WTC11 (cell line): Measurements from ENCODE around the gene ZNF670. TPM values are rescaled to one million over a fixed set of nuclear protein-coding genes. Genes with fewer than 3 reads are reported as not detected.
A peak's percentile ranks its signal among the peaks of the same experiment; 100 is the strongest.

Experiments used
- ATAC-seq: fragments of 200-7000 bp; cut with Tn5 transposase; 2 replicates; pipeline ENCODE4 v1.10.0; 2021; ENCODE audit warnings: mild to moderate bottlenecking, moderate library complexity
- CTCF ChIA-PET: fragments of 300-600 bp; sonication (Branson Sonifier 250); formaldehyde crosslinking; loops from one replicate; lab custom pipeline; 2021; ENCODE audit warnings: antibody characterized with exemption; lab: Charles Lee
- POLR2A ChIA-PET: fragments of 350-600 bp; sonication (Branson Sonifier 250); formaldehyde crosslinking; loops from one replicate; lab custom pipeline; 2021; ENCODE audit warnings: antibody characterized with exemption; lab: Charles Lee
- DNase-seq: peaks from one replicate; pipeline ENCODE4 v3.0.0; 2021; ENCODE audit warnings: low spot score
- H3K27ac Mint-ChIP-seq: 2 replicates; pipeline ENCODE4 v1.8.0; 2021; ENCODE audit warnings: mixed read lengths
- H3K27me3 Mint-ChIP-seq: 2 replicates; pipeline ENCODE4 v1.8.0; 2021; ENCODE audit warnings: low read depth, mild to moderate bottlenecking, moderate library complexity, mixed read lengths
- H3K36me3 Mint-ChIP-seq: 2 replicates; pipeline ENCODE4 v1.8.0; 2021; ENCODE audit warnings: mixed read lengths
- H3K4me1 Mint-ChIP-seq: 2 replicates; pipeline ENCODE4 v1.8.0; 2022; ENCODE audit warnings: mixed read lengths
- H3K4me3 Mint-ChIP-seq: 2 replicates; pipeline ENCODE4 v1.8.0; 2021; ENCODE audit warnings: mild to moderate bottlenecking, moderate library complexity, mixed read lengths
- H3K9me3 Mint-ChIP-seq: 2 replicates; pipeline ENCODE4 v1.8.0; 2021; ENCODE audit warnings: mixed read lengths
- ATF1 ChIP-seq: sonication (generic); formaldehyde crosslinking; IDR thresholded peaks from 2 replicates; pipeline ENCODE4 v1.8.1; 2023; ENCODE audit warnings: mild to moderate bottlenecking, moderate library complexity, missing genetic modification reagents
- ELF4 ChIP-seq: sonication (generic); formaldehyde crosslinking; IDR thresholded peaks from 2 replicates; pipeline ENCODE4 v1.8.1; 2022; ENCODE audit warnings: low read depth, mild to moderate bottlenecking, moderate library complexity, missing genetic modification reagents
- FOXJ3 ChIP-seq: sonication (generic); formaldehyde crosslinking; IDR thresholded peaks from 2 replicates; pipeline ENCODE4 v1.9.0; 2021; ENCODE audit warnings: missing genetic modification reagents, mild to moderate bottlenecking, borderline replicate concordance
- FOXK1 ChIP-seq: sonication (generic); formaldehyde crosslinking; IDR thresholded peaks from 2 replicates; pipeline ENCODE4 v1.8.0; 2022; ENCODE audit warnings: mild to moderate bottlenecking, moderate library complexity, missing genetic modification reagents
- GTF2I ChIP-seq: fragments of 250-450 bp; sonication (Bioruptor Pico); conservative IDR thresholded peaks from 2 replicates; pipeline ENCODE4 v1.4.0; 2021; ENCODE audit warnings: mild to moderate bottlenecking
- HMGA2 ChIP-seq: fragments of 250-450 bp; sonication (Bioruptor Pico); IDR thresholded peaks from 2 replicates; pipeline ENCODE4 v1.4.0; 2021; ENCODE audit warnings: mild to moderate bottlenecking, moderate library complexity
- JAZF1 ChIP-seq: fragments of 250-450 bp; sonication (Bioruptor Pico); IDR thresholded peaks from 2 replicates; pipeline ENCODE4 v1.9.0; 2021; ENCODE audit warnings: moderate library complexity, mild to moderate bottlenecking, inconsistent platforms
- NFATC4 ChIP-seq: fragments of 250-450 bp; sonication (Bioruptor Pico); IDR thresholded peaks from 2 replicates; pipeline ENCODE4 v1.9.0; 2021; ENCODE audit warnings: mild to moderate bottlenecking
- NR3C1 ChIP-seq: sonication (generic); formaldehyde crosslinking; conservative IDR thresholded peaks from 2 replicates; pipeline ENCODE4 v1.8.1; 2023; ENCODE audit warnings: low read depth, mild to moderate bottlenecking, missing genetic modification reagents
- SMAD3 ChIP-seq: sonication (generic); formaldehyde crosslinking; IDR thresholded peaks from 2 replicates; pipeline ENCODE4 v1.8.0; 2022; ENCODE audit warnings: missing genetic modification reagents, mild to moderate bottlenecking, borderline replicate concordance
- ZNF416 ChIP-seq: fragments of 250-450 bp; sonication (Bioruptor Pico); IDR thresholded peaks from 2 replicates; pipeline ENCODE4 v1.9.0; 2021; ENCODE audit warnings: mild to moderate bottlenecking, inconsistent platforms
- total RNA-seq: library from RNA; stranded (reverse); gene quantifications from 3 replicates; pipeline ENCODE4 v1.2.3, GENCODE V29; 2021
- TF ChIP-seq, protein P1 (sequence below): fragments of 200-600 bp; IDR thresholded peaks from 2 replicates; pipeline ENCODE4 v1.8.0; 2022; ENCODE audit warnings: antibody characterized with exemption
- TF ChIP-seq, protein P2 (sequence below): sonication (generic); formaldehyde crosslinking; IDR thresholded peaks from 2 replicates; pipeline ENCODE4 v1.8.0; 2022; ENCODE audit warnings: mild to moderate bottlenecking, missing genetic modification reagents
- TF ChIP-seq, protein P3 (sequence below): fragments of 250-450 bp; sonication (Bioruptor Pico); IDR thresholded peaks from 2 replicates; pipeline ENCODE4 v1.9.0; 2021; ENCODE audit warnings: mild to moderate bottlenecking, borderline replicate concordance
- TF ChIP-seq, protein P4 (sequence below): sonication (generic); formaldehyde crosslinking; IDR thresholded peaks from 2 replicates; pipeline ENCODE4 v1.8.1; 2023; ENCODE audit warnings: mild to moderate bottlenecking, missing genetic modification reagents
- TF ChIP-seq, protein P5 (sequence below): sonication (generic); formaldehyde crosslinking; IDR thresholded peaks from 2 replicates; pipeline ENCODE4 v1.8.0; 2023; ENCODE audit warnings: missing genetic modification reagents, mild to moderate bottlenecking, borderline replicate concordance
- TF ChIP-seq, protein P6 (sequence below): sonication (generic); formaldehyde crosslinking; IDR thresholded peaks from 2 replicates; pipeline ENCODE4 v1.8.1; 2022; ENCODE audit warnings: mild to moderate bottlenecking, moderate library complexity, missing genetic modification reagents

Gene ZNF670
- total RNA-seq, 1 experiment from 2014 or later = 11.1 TPM

DNA sequence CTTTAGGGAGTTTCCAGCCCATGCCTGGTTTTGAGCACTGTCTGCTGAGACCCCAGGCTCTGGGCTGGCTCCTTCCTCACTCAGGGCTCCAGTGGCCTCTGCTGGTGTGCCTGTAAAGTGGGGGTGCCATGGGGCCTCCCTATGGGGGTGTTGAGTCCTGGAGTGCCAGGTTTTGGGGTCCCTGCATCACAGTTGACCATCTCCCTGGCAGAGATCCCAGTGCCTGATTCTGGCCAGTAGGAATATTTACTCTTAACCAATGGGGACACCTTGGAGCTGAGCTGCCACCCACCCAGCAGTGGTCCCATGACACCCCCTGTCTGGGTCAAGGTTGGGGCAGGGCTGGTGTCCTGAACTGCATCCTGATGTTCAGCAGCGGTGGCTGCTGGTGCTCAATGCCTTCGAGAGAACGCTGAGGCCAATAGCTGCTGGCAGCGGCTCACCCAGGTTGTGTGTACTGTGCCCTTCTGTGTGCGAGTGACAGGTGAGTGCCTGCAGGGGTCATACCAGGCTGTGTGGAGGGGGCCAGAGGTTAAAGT, 35.2 kb upstream of the ZNF670 start:
- ChIA-PET CTCF (no interaction called here), POLR2A (interaction anchor here (0.6 kb wide), 1 partner anchor 1951 kb away, joined by 8 read pairs; no protein-coding TSS in a partner anchor)
- Mint-ChIP-seq H3K4me3 (no peak overlapping the region), H3K4me1 (peaks cover 12% of the 10 kb centered on the region), H3K27ac (no peak overlapping the region), H3K9me3 (no peaks in the 10 kb centered on the region), H3K36me3 (no peaks in the 10 kb centered on the region), H3K27me3 (peaks cover 42% of the 10 kb centered on the region)
- TF ChIP-seq FOXJ3 (CRISPR knock-in tag) (no peak), NFATC4 (no peak), ZNF416 (CRISPR knock-in tag) (no peak), GTF2I (CRISPR knock-in tag) (no peak), NR3C1 (CRISPR knock-in tag) (no peak), FOXK1 (CRISPR knock-in tag) (no peak), ELF4 (CRISPR knock-in tag) (no peak), SMAD3 (CRISPR knock-in tag) (no peak), HMGA2 (CRISPR knock-in tag) (no peak), JAZF1 (CRISPR knock-in tag) (no peak)
- TF ChIP-seq, protein P1, sequence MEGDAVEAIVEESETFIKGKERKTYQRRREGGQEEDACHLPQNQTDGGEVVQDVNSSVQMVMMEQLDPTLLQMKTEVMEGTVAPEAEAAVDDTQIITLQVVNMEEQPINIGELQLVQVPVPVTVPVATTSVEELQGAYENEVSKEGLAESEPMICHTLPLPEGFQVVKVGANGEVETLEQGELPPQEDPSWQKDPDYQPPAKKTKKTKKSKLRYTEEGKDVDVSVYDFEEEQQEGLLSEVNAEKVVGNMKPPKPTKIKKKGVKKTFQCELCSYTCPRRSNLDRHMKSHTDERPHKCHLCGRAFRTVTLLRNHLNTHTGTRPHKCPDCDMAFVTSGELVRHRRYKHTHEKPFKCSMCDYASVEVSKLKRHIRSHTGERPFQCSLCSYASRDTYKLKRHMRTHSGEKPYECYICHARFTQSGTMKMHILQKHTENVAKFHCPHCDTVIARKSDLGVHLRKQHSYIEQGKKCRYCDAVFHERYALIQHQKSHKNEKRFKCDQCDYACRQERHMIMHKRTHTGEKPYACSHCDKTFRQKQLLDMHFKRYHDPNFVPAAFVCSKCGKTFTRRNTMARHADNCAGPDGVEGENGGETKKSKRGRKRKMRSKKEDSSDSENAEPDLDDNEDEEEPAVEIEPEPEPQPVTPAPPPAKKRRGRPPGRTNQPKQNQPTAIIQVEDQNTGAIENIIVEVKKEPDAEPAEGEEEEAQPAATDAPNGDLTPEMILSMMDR = no peak
- TF ChIP-seq, protein P2, sequence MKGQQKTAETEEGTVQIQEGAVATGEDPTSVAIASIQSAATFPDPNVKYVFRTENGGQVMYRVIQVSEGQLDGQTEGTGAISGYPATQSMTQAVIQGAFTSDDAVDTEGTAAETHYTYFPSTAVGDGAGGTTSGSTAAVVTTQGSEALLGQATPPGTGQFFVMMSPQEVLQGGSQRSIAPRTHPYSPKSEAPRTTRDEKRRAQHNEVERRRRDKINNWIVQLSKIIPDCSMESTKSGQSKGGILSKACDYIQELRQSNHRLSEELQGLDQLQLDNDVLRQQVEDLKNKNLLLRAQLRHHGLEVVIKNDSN (CRISPR knock-in tag) = no peak
- TF ChIP-seq, protein P3, sequence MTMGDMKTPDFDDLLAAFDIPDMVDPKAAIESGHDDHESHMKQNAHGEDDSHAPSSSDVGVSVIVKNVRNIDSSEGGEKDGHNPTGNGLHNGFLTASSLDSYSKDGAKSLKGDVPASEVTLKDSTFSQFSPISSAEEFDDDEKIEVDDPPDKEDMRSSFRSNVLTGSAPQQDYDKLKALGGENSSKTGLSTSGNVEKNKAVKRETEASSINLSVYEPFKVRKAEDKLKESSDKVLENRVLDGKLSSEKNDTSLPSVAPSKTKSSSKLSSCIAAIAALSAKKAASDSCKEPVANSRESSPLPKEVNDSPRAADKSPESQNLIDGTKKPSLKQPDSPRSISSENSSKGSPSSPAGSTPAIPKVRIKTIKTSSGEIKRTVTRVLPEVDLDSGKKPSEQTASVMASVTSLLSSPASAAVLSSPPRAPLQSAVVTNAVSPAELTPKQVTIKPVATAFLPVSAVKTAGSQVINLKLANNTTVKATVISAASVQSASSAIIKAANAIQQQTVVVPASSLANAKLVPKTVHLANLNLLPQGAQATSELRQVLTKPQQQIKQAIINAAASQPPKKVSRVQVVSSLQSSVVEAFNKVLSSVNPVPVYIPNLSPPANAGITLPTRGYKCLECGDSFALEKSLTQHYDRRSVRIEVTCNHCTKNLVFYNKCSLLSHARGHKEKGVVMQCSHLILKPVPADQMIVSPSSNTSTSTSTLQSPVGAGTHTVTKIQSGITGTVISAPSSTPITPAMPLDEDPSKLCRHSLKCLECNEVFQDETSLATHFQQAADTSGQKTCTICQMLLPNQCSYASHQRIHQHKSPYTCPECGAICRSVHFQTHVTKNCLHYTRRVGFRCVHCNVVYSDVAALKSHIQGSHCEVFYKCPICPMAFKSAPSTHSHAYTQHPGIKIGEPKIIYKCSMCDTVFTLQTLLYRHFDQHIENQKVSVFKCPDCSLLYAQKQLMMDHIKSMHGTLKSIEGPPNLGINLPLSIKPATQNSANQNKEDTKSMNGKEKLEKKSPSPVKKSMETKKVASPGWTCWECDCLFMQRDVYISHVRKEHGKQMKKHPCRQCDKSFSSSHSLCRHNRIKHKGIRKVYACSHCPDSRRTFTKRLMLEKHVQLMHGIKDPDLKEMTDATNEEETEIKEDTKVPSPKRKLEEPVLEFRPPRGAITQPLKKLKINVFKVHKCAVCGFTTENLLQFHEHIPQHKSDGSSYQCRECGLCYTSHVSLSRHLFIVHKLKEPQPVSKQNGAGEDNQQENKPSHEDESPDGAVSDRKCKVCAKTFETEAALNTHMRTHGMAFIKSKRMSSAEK (CRISPR knock-in tag) = no peak
- TF ChIP-seq, protein P4, sequence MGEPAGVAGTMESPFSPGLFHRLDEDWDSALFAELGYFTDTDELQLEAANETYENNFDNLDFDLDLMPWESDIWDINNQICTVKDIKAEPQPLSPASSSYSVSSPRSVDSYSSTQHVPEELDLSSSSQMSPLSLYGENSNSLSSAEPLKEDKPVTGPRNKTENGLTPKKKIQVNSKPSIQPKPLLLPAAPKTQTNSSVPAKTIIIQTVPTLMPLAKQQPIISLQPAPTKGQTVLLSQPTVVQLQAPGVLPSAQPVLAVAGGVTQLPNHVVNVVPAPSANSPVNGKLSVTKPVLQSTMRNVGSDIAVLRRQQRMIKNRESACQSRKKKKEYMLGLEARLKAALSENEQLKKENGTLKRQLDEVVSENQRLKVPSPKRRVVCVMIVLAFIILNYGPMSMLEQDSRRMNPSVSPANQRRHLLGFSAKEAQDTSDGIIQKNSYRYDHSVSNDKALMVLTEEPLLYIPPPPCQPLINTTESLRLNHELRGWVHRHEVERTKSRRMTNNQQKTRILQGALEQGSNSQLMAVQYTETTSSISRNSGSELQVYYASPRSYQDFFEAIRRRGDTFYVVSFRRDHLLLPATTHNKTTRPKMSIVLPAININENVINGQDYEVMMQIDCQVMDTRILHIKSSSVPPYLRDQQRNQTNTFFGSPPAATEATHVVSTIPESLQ (CRISPR knock-in tag) = no peak
- DNase-seq (no peak), ATAC-seq (no peak)

DNA sequence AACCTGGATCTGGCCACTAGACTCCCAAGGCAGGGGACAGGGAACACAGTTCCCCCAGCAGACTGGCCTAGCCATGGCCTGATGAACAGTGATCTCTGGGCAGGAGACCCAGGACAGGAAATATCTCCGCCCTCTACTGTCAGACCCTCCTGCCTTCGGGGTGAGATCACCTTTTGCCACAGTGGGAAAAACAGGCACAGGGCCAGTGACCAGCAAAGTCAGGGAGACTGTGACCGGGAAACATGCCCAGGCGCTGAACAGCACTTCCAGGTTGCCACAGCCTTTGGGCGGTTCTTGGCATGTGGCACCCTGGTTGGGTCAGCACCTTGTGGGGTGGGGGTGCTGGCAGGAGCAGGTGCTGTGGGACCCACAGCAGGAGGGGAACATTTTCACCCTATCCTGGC, 34.5 kb upstream of the ZNF670 start:
- no peaks in the 10 kb centered on the region for H3K9me3 Mint-ChIP-seq
- H3K36me3 Mint-ChIP-seq = no peaks in the 10 kb centered on the region
- peaks cover 49% of the 10 kb centered on the region for H3K27me3 Mint-ChIP-seq
- no peak overlapping the region for H3K27ac Mint-ChIP-seq
- ChIA-PET CTCF (no interaction called here), POLR2A (no interaction called here)
- DNase-seq = no peak
- peak overlapping the region; percentile 57 for H3K4me3 Mint-ChIP-seq
- ATAC-seq = no peak
- H3K4me1 Mint-ChIP-seq = peaks cover 12% of the 10 kb centered on the region
- TF ChIP-seq, protein P4 (CRISPR knock-in tag) = no peak
- TF ChIP-seq, protein P5, sequence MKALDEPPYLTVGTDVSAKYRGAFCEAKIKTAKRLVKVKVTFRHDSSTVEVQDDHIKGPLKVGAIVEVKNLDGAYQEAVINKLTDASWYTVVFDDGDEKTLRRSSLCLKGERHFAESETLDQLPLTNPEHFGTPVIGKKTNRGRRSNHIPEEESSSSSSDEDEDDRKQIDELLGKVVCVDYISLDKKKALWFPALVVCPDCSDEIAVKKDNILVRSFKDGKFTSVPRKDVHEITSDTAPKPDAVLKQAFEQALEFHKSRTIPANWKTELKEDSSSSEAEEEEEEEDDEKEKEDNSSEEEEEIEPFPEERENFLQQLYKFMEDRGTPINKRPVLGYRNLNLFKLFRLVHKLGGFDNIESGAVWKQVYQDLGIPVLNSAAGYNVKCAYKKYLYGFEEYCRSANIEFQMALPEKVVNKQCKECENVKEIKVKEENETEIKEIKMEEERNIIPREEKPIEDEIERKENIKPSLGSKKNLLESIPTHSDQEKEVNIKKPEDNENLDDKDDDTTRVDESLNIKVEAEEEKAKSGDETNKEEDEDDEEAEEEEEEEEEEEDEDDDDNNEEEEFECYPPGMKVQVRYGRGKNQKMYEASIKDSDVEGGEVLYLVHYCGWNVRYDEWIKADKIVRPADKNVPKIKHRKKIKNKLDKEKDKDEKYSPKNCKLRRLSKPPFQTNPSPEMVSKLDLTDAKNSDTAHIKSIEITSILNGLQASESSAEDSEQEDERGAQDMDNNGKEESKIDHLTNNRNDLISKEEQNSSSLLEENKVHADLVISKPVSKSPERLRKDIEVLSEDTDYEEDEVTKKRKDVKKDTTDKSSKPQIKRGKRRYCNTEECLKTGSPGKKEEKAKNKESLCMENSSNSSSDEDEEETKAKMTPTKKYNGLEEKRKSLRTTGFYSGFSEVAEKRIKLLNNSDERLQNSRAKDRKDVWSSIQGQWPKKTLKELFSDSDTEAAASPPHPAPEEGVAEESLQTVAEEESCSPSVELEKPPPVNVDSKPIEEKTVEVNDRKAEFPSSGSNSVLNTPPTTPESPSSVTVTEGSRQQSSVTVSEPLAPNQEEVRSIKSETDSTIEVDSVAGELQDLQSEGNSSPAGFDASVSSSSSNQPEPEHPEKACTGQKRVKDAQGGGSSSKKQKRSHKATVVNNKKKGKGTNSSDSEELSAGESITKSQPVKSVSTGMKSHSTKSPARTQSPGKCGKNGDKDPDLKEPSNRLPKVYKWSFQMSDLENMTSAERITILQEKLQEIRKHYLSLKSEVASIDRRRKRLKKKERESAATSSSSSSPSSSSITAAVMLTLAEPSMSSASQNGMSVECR (CRISPR knock-in tag) = no peak
- TF ChIP-seq, protein P6, sequence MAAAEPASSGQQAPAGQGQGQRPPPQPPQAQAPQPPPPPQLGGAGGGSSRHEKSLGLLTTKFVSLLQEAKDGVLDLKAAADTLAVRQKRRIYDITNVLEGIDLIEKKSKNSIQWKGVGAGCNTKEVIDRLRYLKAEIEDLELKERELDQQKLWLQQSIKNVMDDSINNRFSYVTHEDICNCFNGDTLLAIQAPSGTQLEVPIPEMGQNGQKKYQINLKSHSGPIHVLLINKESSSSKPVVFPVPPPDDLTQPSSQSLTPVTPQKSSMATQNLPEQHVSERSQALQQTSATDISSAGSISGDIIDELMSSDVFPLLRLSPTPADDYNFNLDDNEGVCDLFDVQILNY (CRISPR knock-in tag) = no peak
- TF ChIP-seq ELF4 (CRISPR knock-in tag) = no peak
- no peak for TF ChIP-seq ATF1
- TF ChIP-seq, protein P2 (CRISPR knock-in tag) = no peak
